ENCODE data around the gene CD22. TPM values are rescaled to one million over a fixed set of nuclear protein-coding genes. Genes with fewer than 3 reads are reported as not detected.

The CD22 gene
- total RNA-seq, 1 donor from 2014 or later = not detected

GRCh38 chr19:35295792-35296462, 33.1 kb upstream of the CD22 start:
- DNase-seq (ENCODE audit: low read depth) = no peak

- no peak for DNase-seq (ENCODE audit: low read depth)
These were observed 32.1 kb upstream of the CD22 start for GRCh38 chr19:35296644-35297514.

- DNase-seq (ENCODE audit: low read depth) = no peak
These were observed 31.5 kb upstream of the CD22 start for GRCh38 chr19:35297515-35297848.

- DNase-seq (ENCODE audit: low read depth) = no peak
These were observed 31.1 kb upstream of the CD22 start for GRCh38 chr19:35297922-35298321.

GRCh38 chr19:35298561-35298972, 30.4 kb upstream of the CD22 start:
- DNase-seq (ENCODE audit: low read depth) = no peak

DNA sequence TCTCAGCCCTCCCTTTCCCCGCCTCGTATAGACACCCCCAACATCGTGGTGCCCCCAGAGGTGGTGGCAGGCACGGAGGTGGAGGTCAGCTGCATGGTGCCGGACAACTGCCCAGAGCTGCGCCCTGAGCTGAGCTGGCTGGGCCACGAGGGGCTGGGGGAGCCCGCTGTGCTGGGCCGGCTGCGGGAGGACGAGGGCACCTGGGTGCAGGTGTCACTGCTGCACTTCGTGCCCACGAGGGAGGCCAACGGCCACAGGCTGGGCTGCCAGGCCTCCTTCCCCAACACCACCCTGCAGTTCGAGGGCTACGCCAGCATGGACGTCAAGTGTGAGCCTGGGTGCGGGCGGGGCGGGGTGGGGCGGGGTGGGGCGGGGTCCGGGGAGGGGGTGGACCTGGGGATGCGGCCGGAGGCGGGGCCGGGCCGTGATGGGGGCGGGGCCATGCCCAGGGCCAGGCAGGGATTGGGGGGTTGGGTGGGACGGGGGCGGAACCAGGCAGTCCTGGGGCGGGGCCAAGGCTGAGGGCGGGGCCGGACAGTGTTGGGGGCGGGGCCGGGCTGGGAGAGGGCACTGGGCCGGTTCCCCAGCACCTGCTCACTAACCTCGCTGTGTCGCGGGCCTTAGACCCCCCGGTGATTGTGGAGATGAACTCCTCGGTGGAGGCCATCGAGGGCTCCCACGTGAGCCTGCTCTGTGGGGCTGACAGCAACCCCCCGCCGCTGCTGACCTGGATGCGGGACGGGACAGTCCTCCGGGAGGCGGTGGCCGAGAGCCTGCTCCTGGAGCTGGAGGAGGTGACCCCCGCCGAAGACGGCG, 29.3 kb upstream of the CD22 start:
- no peak for DNase-seq (ENCODE audit: low read depth)

DNA sequence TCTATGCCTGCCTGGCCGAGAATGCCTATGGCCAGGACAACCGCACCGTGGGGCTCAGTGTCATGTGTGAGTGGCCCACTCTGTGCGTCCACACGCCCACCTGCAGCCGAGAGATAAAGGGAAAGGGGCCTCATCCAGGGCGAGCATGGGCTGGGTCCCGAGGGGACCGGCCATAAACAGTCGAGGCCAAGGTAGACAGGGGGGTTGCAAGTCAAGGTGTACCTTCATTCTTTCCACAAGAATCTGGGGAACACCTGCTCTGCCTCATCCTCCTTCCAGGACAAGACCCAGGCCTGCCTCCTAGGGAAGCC, 28.7 kb upstream of the CD22 start:
- DNase-seq (ENCODE audit: low read depth) = no peak

DNA sequence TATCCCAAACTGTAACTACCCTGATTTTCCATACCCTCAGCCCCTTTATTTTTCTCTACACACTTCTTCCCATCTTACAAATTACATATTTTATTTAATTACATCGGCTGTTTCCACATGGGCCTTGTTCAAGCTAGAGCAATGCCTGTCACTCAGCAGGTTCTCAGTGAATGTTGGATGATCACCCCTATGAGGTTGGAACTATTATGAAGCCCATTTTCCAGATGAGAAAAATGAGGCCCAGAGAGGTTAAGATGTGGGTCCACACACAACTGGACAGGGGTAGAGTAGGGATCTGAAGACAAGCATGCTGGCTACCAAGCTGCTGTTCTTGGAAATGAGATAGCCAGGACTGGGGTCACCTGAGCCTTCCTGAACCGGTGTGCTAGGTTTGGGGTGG, 27.0 kb upstream of the CD22 start:
- no peak for DNase-seq (ENCODE audit: low read depth)

GRCh38 chr19:35302446-35302845, 26.5 kb upstream of the CD22 start:
- no peak for DNase-seq (ENCODE audit: low read depth)

GRCh38 chr19:35303357-35303915, 25.6 kb upstream of the CD22 start:
- no peak for DNase-seq (ENCODE audit: low read depth)

DNA sequence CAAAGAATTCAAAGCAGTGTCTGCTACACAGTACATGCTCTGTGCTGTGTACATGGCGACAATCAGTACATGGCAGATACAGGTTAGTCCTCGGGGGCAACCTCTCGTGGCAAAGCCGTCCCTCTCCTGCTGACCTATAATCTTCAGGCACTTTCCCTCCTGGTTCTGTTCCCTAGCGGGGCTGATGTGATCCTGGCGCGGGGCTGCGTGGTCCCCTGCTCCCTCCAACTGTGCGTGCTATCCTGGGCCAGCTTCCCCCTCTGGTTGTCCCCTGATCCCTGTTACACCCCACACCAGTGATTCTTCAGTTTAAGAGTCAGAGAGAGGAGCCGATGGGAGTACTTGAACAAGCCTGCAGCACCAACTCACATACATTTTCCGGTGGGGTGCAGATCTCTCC, 25.0 kb upstream of the CD22 start:
- DNase-seq (ENCODE audit: low read depth) = no peak

DNA sequence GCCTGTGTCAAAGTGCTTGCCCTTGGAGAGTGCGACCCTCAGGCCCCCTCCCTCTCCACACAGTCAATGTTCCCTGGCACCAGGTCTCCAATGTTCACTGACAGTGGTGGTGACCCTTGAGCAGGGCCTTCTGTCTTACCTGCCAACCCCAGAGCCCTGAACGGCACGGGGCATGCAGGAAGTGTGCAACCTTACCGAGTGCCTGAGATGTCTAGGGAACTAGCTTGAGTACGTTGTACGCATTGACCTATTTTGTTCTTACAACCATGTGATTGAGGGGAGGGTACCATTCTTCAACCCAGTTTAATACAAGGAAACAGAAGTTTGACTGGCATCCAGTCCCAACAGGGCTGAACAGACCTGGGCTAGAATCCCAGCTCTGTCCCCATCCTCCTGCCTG, 23.8 kb upstream of the CD22 start:
- DNase-seq (ENCODE audit: low read depth) = no peak

GRCh38 chr19:35306473-35307246, 22.3 kb upstream of the CD22 start:
- no peak for DNase-seq (ENCODE audit: low read depth)

GRCh38 chr19:35307931-35308330, 21.1 kb upstream of the CD22 start:
- DNase-seq (ENCODE audit: low read depth) = no peak

DNA sequence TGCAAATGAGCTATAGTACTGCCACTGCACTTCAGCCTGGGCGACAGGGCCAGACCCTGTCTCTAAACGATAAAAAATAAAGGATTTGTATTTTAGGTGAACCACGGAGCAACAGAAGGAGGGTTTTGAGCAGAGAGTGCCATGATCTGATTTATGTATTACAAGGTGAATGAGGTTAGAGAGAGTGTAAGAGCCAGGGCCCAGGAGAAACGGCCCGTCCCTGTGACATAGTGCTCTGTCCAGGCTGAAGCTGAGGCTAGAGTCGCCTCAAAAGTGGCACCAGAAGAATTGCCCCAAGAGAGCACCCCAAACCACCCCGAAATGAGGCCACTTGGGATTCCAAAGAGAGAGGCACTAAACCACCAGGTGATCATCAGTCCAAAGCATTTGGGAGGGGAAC, 20.1 kb upstream of the CD22 start:
- no peak for DNase-seq (ENCODE audit: low read depth)

GRCh38 chr19:35309481-35310279, 19.3 kb upstream of the CD22 start:
- DNase-seq (ENCODE audit: low read depth) = peak; percentile 81

GRCh38 chr19:35310331-35310730, 18.7 kb upstream of the CD22 start:
- DNase-seq (ENCODE audit: low read depth) = no peak

- no peak for DNase-seq (ENCODE audit: low read depth)
These were observed 18.0 kb upstream of the CD22 start for GRCh38 chr19:35310811-35311465.

DNA sequence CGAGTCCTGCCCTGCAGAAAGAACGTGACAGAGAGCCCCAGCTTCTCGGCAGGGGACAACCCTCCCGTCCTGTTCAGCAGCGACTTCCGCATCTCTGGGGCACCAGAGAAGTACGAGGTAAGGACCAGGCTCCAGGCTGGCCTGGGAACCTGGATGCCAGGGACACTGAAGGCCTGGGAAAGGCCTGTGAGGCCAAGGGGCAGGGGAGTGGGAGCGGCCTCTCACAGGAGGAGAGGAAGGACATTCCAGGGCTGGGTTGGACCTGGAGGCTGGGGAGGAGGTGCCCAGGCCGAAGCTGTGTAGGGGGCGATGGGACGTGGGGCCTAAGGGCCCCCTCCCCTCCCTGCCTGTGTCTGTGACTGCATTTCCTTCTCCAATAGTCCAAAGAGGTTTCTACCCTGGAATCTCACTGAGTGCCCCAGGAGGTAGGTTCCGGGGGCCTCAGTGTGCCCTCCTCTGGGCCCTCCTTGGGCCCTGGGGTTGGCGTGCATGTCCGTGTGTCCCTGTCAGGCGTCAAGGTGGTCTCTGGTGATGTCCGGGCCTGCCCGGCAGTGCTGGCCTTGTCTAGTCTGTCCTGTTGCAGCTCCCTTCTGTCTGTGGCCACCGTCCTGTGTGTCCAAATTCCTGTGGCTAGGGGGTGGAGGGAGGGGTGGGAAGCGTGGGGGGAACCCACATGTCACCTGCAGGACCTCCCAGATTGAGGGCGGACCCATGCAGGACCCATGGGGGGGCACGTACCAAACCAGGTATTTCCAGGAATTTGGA, 16.9 kb upstream of the CD22 start:
- no peak for DNase-seq (ENCODE audit: low read depth)

- peak; percentile 29 for DNase-seq (ENCODE audit: low read depth)
These were observed 15.4 kb upstream of the CD22 start for GRCh38 chr19:35313587-35313986.
